ENCODE results near the gene HSPB3. TPM values are rescaled to one million over a fixed set of nuclear protein-coding genes. Genes with fewer than 3 reads are reported as not detected.

Gene HSPB3
- polyA plus RNA-seq, 2 of the 4 experiments (the other 2 are of a cell fraction), result not detected

Other genes starting within 250 kb of the HSPB3 start
- gene ARL15, start 145.1 kb upstream of the HSPB3 start, polyA plus RNA-seq (2011; rRNA removed), result 11.8 and 15.9 TPM in 2 replicates
- gene ARL15, start 145.1 kb upstream of the HSPB3 start, polyA plus RNA-seq (2017; fragmentation: RNase III; extraction: RNeasy Plus Mini Kit Qiagen cat#74134 plus additional on column Dnase treatment), result 8.6 to 12.1 TPM (median 10.8 TPM) in 3 replicates
- 6.4 and 8.1 TPM in 2 replicates for gene SNX18, start 62.1 kb downstream of the HSPB3 start, polyA plus RNA-seq (2011; rRNA removed)
- gene SNX18, start 62.1 kb downstream of the HSPB3 start, polyA plus RNA-seq (2017; fragmentation: RNase III; extraction: RNeasy Plus Mini Kit Qiagen cat#74134 plus additional on column Dnase treatment), result 6.5 to 7.5 TPM (median 7.1 TPM) in 3 replicates

All from A549 (cell line).